HepG2 (cell line): Measurements from ENCODE around the gene PLEKHN1. TPM values are rescaled to one million over a fixed set of nuclear protein-coding genes. Genes with fewer than 3 reads are reported as not detected.

Source experiments
- EP300 ChIP-seq, 3 experiments: sonication (generic) in 1 of 3; formaldehyde crosslinking in 1 of 3; IDR thresholded peaks; 2 replicates each; pipeline versions ENCODE4 v1.5.1 to v1.6.1; 2011 to 2020; ENCODE audit warnings: low read depth in 2 of 3, low read length in 2 of 3, borderline replicate concordance in 1 of 3, improper control_type of control experiment in 1 of 3, mild to moderate bottlenecking in 1 of 3, missing genetic modification reagents in 1 of 3, moderate library complexity in 1 of 3
- GABPB1 ChIP-seq: IDR thresholded peaks from 2 replicates; pipeline ENCODE4 v1.6.1; 2016; ENCODE audit warnings: mild to moderate bottlenecking, missing genetic modification reagents, moderate library complexity, missing compliant biosample characterization
- HIC2 ChIP-seq: sonication (generic); formaldehyde crosslinking; IDR thresholded peaks from 2 replicates; pipeline ENCODE4 v1.9.0; 2022; ENCODE audit warnings: low read depth, missing genetic modification reagents
- HNRNPL ChIP-seq: fragments of 200-400 bp; formaldehyde crosslinking; IDR thresholded peaks from 2 replicates; pipeline ENCODE4 v1.6.1; 2017; ENCODE audit warnings: mild to moderate bottlenecking, low read depth, low read length
- JUND ChIP-seq: sonication (generic); formaldehyde crosslinking; IDR thresholded peaks from 2 replicates; pipeline ENCODE4 v1.8.0; 2022; ENCODE audit warnings: mild to moderate bottlenecking, missing genetic modification reagents
- MEIS1 ChIP-seq: sonication (generic); formaldehyde crosslinking; IDR thresholded peaks from 2 replicates; pipeline ENCODE4 v1.9.0; 2021; ENCODE audit warnings: mild to moderate bottlenecking, missing genetic modification reagents, moderate library complexity, borderline replicate concordance
- MTA1 ChIP-seq: sonication (generic); formaldehyde crosslinking; IDR thresholded peaks from 2 replicates; pipeline ENCODE4 v1.4.0; 2020; ENCODE audit warnings: missing genetic modification reagents, mild to moderate bottlenecking, borderline replicate concordance
- NCOA1 ChIP-seq: sonication (generic); formaldehyde crosslinking; IDR thresholded peaks from 2 replicates; pipeline ENCODE4 v1.9.0; 2021; ENCODE audit warnings: missing genetic modification reagents
- NFYC ChIP-seq: IDR thresholded peaks from 2 replicates; pipeline ENCODE4 v1.6.1; 2016; ENCODE audit warnings: missing genetic modification reagents, missing compliant biosample characterization
- RXRB ChIP-seq: IDR thresholded peaks from 2 replicates; pipeline ENCODE4 v1.6.1; 2016; ENCODE audit warnings: borderline replicate concordance, missing genetic modification reagents, missing compliant biosample characterization
- SMC3 ChIP-seq: IDR thresholded peaks from 2 replicates; pipeline ENCODE4 v1.6.1; 2011; ENCODE audit warnings: low read length, improper control_type of control experiment
- SP5 ChIP-seq: IDR thresholded peaks from 2 replicates; pipeline ENCODE4 v1.6.1; 2016; ENCODE audit warnings: low read depth, borderline replicate concordance
- TMF1 ChIP-seq: sonication (generic); formaldehyde crosslinking; IDR thresholded peaks from 2 replicates; pipeline ENCODE4 v1.8.1; 2022; ENCODE audit warnings: low read depth, missing genetic modification reagents
- ZNF205 ChIP-seq: IDR thresholded peaks from 2 replicates; pipeline ENCODE4 v1.6.1; 2018; ENCODE audit warnings: missing biosample characterization, missing genetic modification reagents
- ZNF234 ChIP-seq: sonication (generic); formaldehyde crosslinking; conservative IDR thresholded peaks from 2 replicates; pipeline ENCODE4 v1.5.1; 2020; ENCODE audit warnings: mild to moderate bottlenecking, missing genetic modification reagents
- ZNF326 ChIP-seq: sonication (generic); formaldehyde crosslinking; IDR thresholded peaks from 2 replicates; pipeline ENCODE4 v1.4.0; 2020; ENCODE audit warnings: missing genetic modification reagents, borderline replicate concordance
- ZNF337 ChIP-seq: sonication (generic); formaldehyde crosslinking; IDR thresholded peaks from 2 replicates; pipeline ENCODE4 v1.5.1; 2020; ENCODE audit warnings: missing genetic modification reagents, low read depth, mild to moderate bottlenecking, borderline replicate concordance
- ZNF530 ChIP-seq: sonication (generic); formaldehyde crosslinking; IDR thresholded peaks from 2 replicates; pipeline ENCODE4 v1.5.0; 2020; ENCODE audit warnings: low read depth, mild to moderate bottlenecking, missing genetic modification reagents
- ZNF543 ChIP-seq: sonication (generic); formaldehyde crosslinking; IDR thresholded peaks from 2 replicates; pipeline ENCODE4 v1.4.0; 2020; ENCODE audit warnings: mild to moderate bottlenecking, missing genetic modification reagents
- polyA plus RNA-seq, 8 experiments: library from polyadenylated mRNA; depleted of rRNA in 3 of 8; stranded (reverse) in 7 of 8; unstranded in 1 of 8; fragments of >200 nt; fragmentation: Illumina TruSeq in 4 of 8; extraction: Trizol in 4 of 8; gene quantifications; 2 replicates each; pipeline versions ENCODE4 v1.2.1 to v1.2.3, GENCODE V29; 2011 to 2016; ENCODE audit warnings: low read depth in 4 of 8, missing spikeins in 1 of 8, mixed read lengths in 1 of 8; ENCODE audit not compliant: insufficient read depth in 1 of 8
- total RNA-seq, 5 experiments: library from RNA; depleted of rRNA; stranded (reverse); fragments of >200 nt; fragmentation: Illumina TruSeq; extraction: Trizol; gene quantifications; 2 replicates each; pipeline ENCODE4 v1.2.3, GENCODE V29; 2016; ENCODE audit warnings: low read depth in 1 of 5
- TF ChIP-seq, protein P1 (sequence below): sonication (generic); formaldehyde crosslinking; IDR thresholded peaks from 2 replicates; pipeline ENCODE4 v1.4.0; 2020; ENCODE audit warnings: missing genetic modification reagents, borderline replicate concordance
- TF ChIP-seq, protein P2 (sequence below): sonication (generic); formaldehyde crosslinking; IDR thresholded peaks from 2 replicates; pipeline ENCODE4 v1.5.0; 2020; ENCODE audit warnings: missing genetic modification reagents, mild to moderate bottlenecking, borderline replicate concordance
- TF ChIP-seq, protein P3 (sequence below): sonication (generic); formaldehyde crosslinking; IDR thresholded peaks from 2 replicates; pipeline ENCODE4 v1.8.0; 2022; ENCODE audit warnings: missing genetic modification reagents, mild to moderate bottlenecking, inconsistent platforms, borderline replicate concordance

PLEKHN1 gene
- total and polyA plus RNA-seq, 2 of the 13 experiments (the other 11 are each of a cell fraction or from before 2014, with no cell fraction given), result 0.42 to 0.58 TPM

- TF ChIP-seq HIC2, result peak; percentile 76; the same call in 1 of the 2 replicates
- TF ChIP-seq, protein P1, sequence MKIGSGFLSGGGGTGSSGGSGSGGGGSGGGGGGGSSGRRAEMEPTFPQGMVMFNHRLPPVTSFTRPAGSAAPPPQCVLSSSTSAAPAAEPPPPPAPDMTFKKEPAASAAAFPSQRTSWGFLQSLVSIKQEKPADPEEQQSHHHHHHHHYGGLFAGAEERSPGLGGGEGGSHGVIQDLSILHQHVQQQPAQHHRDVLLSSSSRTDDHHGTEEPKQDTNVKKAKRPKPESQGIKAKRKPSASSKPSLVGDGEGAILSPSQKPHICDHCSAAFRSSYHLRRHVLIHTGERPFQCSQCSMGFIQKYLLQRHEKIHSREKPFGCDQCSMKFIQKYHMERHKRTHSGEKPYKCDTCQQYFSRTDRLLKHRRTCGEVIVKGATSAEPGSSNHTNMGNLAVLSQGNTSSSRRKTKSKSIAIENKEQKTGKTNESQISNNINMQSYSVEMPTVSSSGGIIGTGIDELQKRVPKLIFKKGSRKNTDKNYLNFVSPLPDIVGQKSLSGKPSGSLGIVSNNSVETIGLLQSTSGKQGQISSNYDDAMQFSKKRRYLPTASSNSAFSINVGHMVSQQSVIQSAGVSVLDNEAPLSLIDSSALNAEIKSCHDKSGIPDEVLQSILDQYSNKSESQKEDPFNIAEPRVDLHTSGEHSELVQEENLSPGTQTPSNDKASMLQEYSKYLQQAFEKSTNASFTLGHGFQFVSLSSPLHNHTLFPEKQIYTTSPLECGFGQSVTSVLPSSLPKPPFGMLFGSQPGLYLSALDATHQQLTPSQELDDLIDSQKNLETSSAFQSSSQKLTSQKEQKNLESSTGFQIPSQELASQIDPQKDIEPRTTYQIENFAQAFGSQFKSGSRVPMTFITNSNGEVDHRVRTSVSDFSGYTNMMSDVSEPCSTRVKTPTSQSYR (CRISPR knock-in tag), result peak; percentile 80
- no peak for TF ChIP-seq MEIS1 (CRISPR knock-in tag)
- TF ChIP-seq SMC3, result no peak
- no peak for TF ChIP-seq ZNF326 (CRISPR knock-in tag)
- peak; percentile 39; the same call in 1 of the 2 replicates for TF ChIP-seq GABPB1 (CRISPR knock-in tag)
- 0 out of 2 replicates have a peak, but pooled peaks have one; percentile 31 for TF ChIP-seq JUND (CRISPR knock-in tag)
- no peak for TF ChIP-seq EP300 (IDR thresholded peaks at IDR 0.05; ENCODE audit: low read depth in 2 of 2, low read length in 2 of 2)
- peak; percentile 41; the same call in 1 of the 2 replicates for TF ChIP-seq EP300 (CRISPR knock-in tag; IDR thresholded peaks at IDR 0.05; ENCODE audit: borderline replicate concordance)
- peak; percentile 75; the same call in 1 of the 2 replicates for TF ChIP-seq MTA1 (CRISPR knock-in tag)
- TF ChIP-seq, protein P2, sequence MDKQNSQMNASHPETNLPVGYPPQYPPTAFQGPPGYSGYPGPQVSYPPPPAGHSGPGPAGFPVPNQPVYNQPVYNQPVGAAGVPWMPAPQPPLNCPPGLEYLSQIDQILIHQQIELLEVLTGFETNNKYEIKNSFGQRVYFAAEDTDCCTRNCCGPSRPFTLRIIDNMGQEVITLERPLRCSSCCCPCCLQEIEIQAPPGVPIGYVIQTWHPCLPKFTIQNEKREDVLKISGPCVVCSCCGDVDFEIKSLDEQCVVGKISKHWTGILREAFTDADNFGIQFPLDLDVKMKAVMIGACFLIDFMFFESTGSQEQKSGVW (CRISPR knock-in tag), result no peak
- no peak for TF ChIP-seq TMF1
- TF ChIP-seq HNRNPL, result peak; percentile 93
- TF ChIP-seq ZNF337 (CRISPR knock-in tag), result no peak
- no peak for TF ChIP-seq RXRB (CRISPR knock-in tag)
- TF ChIP-seq, protein P3, sequence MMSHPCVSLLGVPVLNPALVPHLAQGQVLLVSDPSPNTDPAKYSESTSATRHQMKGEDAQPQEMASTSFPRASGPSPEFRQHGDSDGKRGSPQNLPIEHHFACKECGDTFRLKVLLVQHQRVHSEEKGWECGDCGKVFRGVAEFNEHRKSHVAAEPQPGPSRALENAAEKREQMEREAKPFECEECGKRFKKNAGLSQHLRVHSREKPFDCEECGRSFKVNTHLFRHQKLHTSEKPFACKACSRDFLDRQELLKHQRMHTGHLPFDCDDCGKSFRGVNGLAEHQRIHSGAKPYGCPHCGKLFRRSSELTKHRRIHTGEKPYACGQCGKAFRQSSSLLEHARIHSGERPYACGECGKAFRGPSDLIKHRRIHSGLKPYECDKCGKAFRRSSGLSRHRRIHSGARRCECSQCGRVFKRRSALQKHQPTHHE (CRISPR knock-in tag), result no peak
- TF ChIP-seq ZNF543 (CRISPR knock-in tag), result no peak
- TF ChIP-seq SP5 (CRISPR knock-in tag), result peak; percentile 68; the same call in 1 of the 2 replicates
- no peak for TF ChIP-seq ZNF530 (CRISPR knock-in tag)
- TF ChIP-seq ZNF205 (CRISPR knock-in tag), result no peak
- no peak for TF ChIP-seq ZNF234
- no peak for TF ChIP-seq NCOA1 (CRISPR knock-in tag)
- no peak for TF ChIP-seq NFYC (CRISPR knock-in tag)
Observed at GRCh38 chr1:1024771-1025699, 58.8 kb downstream of the PLEKHN1 start (continued).
